Measurements from ENCODE around the gene BRICD5.

GRCh38 chr16:2181952-2182351 is 28.7 kb downstream of the BRICD5 start:
- no peak for TF ChIP-seq CTCF (conservative IDR thresholded peaks at IDR 0.05 in 1 of 2, IDR thresholded peaks at IDR 0.05 in 1 of 2; ENCODE audit: low read depth in 1 of 2, low read length in 2 of 2)
- no peak for TF ChIP-seq EZH2 (IDR thresholded peaks at IDR 0.05; ENCODE audit: low read length, missing control alignments)

Data from fibroblast of lung (primary cell).